Hematopoietic multipotent progenitor cell treated with erythropoietin and hydrocortisone succinate and interleukin-3 and kit ligand, for 17 days (in vitro differentiated cells): ENCODE measurements around the gene INSIG1.
A peak's percentile ranks its signal among the peaks of the same experiment; 100 is the strongest.

Experiments
- DNase-seq: peaks from one replicate; pipeline ENCODE4 v3.0.0-alpha.2; 2015; ENCODE audit warnings: low spot score

The INSIG1 gene

GRCh38 chr7:155266440-155266839 lies 31.2 kb upstream of the INSIG1 start:
- DNase-seq: no peak

- DNase-seq: no peak
Observed at GRCh38 chr7:155267023-155267422, 30.7 kb upstream of the INSIG1 start.

- DNase-seq: no peak
Observed at GRCh38 chr7:155267436-155267835, 30.2 kb upstream of the INSIG1 start.

GRCh38 chr7:155268211-155268610 lies 29.5 kb upstream of the INSIG1 start:
- DNase-seq: no peak

GRCh38 chr7:155268921-155269650 lies 28.6 kb upstream of the INSIG1 start:
- no peak for DNase-seq

GRCh38 chr7:155269766-155270585 lies 27.7 kb upstream of the INSIG1 start:
- DNase-seq: no peak

GRCh38 chr7:155270861-155271260 lies 26.8 kb upstream of the INSIG1 start:
- no peak for DNase-seq

GRCh38 chr7:155274633-155275355 lies 22.9 kb upstream of the INSIG1 start:
- no peak for DNase-seq

- no peak for DNase-seq
Observed at GRCh38 chr7:155276042-155276799, 21.5 kb upstream of the INSIG1 start.

- DNase-seq: no peak
Observed at GRCh38 chr7:155276800-155277375, 20.8 kb upstream of the INSIG1 start.

GRCh38 chr7:155277385-155277994 lies 20.2 kb upstream of the INSIG1 start:
- DNase-seq: no peak

GRCh38 chr7:155278921-155279320 lies 18.8 kb upstream of the INSIG1 start:
- DNase-seq: peak; percentile 24

- no peak for DNase-seq
Observed at GRCh38 chr7:155279787-155280445, 17.8 kb upstream of the INSIG1 start.

GRCh38 chr7:155280446-155281397 lies 17.0 kb upstream of the INSIG1 start:
- no peak for DNase-seq

GRCh38 chr7:155281398-155281969 lies 16.2 kb upstream of the INSIG1 start:
- DNase-seq: no peak

- no peak for DNase-seq
Observed at GRCh38 chr7:155282671-155283070, 15.0 kb upstream of the INSIG1 start.

- no peak for DNase-seq
Observed at GRCh38 chr7:155283565-155284194, 14.0 kb upstream of the INSIG1 start.

- DNase-seq: no peak
Observed at GRCh38 chr7:155284496-155285274, 13.0 kb upstream of the INSIG1 start.
